Vagina (tissue), 2 donors: ENCODE measurements around the gene ERCC2. TPM values are rescaled to one million over a fixed set of nuclear protein-coding genes. Genes with fewer than 3 reads are reported as not detected.
A peak's percentile ranks its signal among the peaks of the same experiment; 100 is the strongest.

ENCODE experiments used
- DNase-seq, 2 donors: peaks; one replicate each; pipeline ENCODE4 v3.0.0-alpha.2; 2017; ENCODE audit errors: extremely low spot score in 2 of 2
- H3K27ac ChIP-seq: fragments of 200-600 bp; sonication (generic); one replicate; pipeline ENCODE4 v1.5.1; 2019
- H3K27me3 ChIP-seq: fragments of 200-600 bp; sonication (generic); one replicate; pipeline ENCODE4 v1.5.1; 2019
- H3K36me3 ChIP-seq, 2 donors: fragments of 200-600 bp; sonication (generic); one replicate each; pipeline ENCODE4 v1.5.1; 2017 to 2019
- H3K4me1 ChIP-seq: fragments of 200-600 bp; sonication (generic); one replicate; pipeline ENCODE4 v1.5.1; 2019
- H3K4me3 ChIP-seq, 2 donors: fragments of 200-600 bp; sonication (generic); 1 replicate in 1 of 2; 2 replicates in 1 of 2; pipeline ENCODE4 v1.5.1; 2016 to 2019
- H3K9me3 ChIP-seq: fragments of 200-600 bp; sonication (generic); one replicate; pipeline ENCODE4 v1.5.1; 2019
- POLR2A ChIP-seq, 2 donors: fragments of 450-650 bp; IDR thresholded peaks; one replicate each; pipeline ENCODE4 v1.6.1; 2017; ENCODE audit warnings: antibody characterized with exemption in 2 of 2, mild to moderate bottlenecking in 2 of 2, moderate library complexity in 2 of 2
- POLR2AphosphoS5 ChIP-seq, 2 donors: sonication (generic); formaldehyde crosslinking; IDR thresholded peaks; one replicate each; pipeline ENCODE4 v1.9.0; 2017; ENCODE audit warnings: antibody characterized with exemption in 2 of 2, mild to moderate bottlenecking in 2 of 2, low read depth in 1 of 2; ENCODE audit not compliant: insufficient read depth in 1 of 2
- intact Hi-C: fragments of 100-400 bp; cut with DNase I; formaldehyde crosslinking; loops from one replicate; pipeline ENCODE4 v1.15.1; 2023
- total RNA-seq: library from RNA; depleted of rRNA; stranded (reverse); fragments of >200 nt; gene quantifications from one replicate; pipeline ENCODE4 v1.2.3, GENCODE V29; 2016
- TF ChIP-seq, protein P1 (sequence below), 3 experiments: fragments of 450-650 bp in 2 of 3; fragments of 200-600 bp in 1 of 3; sonication (generic) in 1 of 3; IDR thresholded peaks; one replicate each; pipeline ENCODE4 v1.5.1; 2017 to 2019; ENCODE audit warnings: antibody characterized with exemption in 3 of 3, mild to moderate bottlenecking in 2 of 3, moderate library complexity in 2 of 3

The ERCC2 gene
- 17.9 TPM for total RNA-seq

DNA sequence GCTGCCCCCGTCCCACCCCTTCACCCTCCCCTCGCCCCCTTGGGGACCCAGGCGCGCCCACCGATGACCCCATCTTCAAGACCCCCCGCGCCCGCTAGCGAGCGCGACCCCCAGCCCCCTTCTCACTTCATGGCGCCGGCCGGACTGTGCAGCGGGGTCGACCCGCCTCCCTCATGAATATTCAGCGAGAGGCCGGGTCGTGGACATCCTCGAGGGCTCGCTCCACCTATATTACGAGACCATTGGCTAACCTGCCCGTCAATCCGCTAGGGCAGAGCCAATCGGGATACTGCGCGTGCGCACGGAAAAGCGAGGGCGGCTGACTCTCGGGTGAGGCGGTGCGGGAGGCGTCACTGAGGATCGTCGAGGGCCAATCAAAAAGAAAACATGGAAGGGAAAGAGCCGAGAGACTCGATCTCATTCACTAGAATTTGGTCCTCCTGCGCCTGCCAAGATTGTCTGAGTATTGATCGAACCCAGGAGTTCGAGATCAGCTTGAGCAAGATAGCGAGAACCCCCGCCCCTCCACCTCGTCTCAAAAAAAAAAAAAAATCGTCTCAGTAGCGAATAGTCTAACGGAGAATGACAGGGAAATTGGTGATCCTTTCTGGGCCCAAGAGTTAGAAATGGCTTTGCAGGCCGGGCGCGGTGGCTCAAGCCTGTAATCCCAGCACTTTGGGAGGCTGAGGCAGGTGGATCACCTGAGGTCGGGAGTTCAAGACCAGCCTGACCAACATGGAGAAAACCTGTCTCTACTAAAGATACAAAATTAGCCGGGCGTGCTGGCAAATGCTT lies at the start of gene ERCC2:
ERCC2 (minus strand) TSS at position 164 of the 795 bp plus-strand sequence; CDS start at position 131, 33 bp downstream.
- H3K27ac ChIP-seq = peak within 1 kb of the TSS; percentile 64
- H3K9me3 ChIP-seq = no peaks in the 10 kb centered on the region
- H3K4me3 ChIP-seq = peak within 1 kb of the TSS; percentile 74 to 91
- no peaks in the 10 kb centered on the region for H3K36me3 ChIP-seq
- intact Hi-C loops = no loop called here
- peak in 1 of 2 donors; percentile 99 for DNase-seq
- no peaks in the 10 kb centered on the region for H3K27me3 ChIP-seq
- TF ChIP-seq POLR2A (IDR thresholded peaks at IDR 0.05) (no peak), POLR2AphosphoS5 (IDR thresholded peaks at IDR 0.05; ENCODE audit: insufficient read depth in 1 of 2, low read depth in 1 of 2) (peak; percentile 68 to 96)
- TF ChIP-seq, protein P1, sequence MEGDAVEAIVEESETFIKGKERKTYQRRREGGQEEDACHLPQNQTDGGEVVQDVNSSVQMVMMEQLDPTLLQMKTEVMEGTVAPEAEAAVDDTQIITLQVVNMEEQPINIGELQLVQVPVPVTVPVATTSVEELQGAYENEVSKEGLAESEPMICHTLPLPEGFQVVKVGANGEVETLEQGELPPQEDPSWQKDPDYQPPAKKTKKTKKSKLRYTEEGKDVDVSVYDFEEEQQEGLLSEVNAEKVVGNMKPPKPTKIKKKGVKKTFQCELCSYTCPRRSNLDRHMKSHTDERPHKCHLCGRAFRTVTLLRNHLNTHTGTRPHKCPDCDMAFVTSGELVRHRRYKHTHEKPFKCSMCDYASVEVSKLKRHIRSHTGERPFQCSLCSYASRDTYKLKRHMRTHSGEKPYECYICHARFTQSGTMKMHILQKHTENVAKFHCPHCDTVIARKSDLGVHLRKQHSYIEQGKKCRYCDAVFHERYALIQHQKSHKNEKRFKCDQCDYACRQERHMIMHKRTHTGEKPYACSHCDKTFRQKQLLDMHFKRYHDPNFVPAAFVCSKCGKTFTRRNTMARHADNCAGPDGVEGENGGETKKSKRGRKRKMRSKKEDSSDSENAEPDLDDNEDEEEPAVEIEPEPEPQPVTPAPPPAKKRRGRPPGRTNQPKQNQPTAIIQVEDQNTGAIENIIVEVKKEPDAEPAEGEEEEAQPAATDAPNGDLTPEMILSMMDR (IDR thresholded peaks at IDR 0.05) = no peak
- peaks cover 11% of the 10 kb centered on the region for H3K4me1 ChIP-seq

- Histone ChIP-seq H3K4me1 (peaks cover 19% of the 10 kb centered on the region), H3K9me3 (no peaks in the 10 kb centered on the region), H3K27ac (no peak overlapping the region), H3K27me3 (no peaks in the 10 kb centered on the region), H3K36me3 (peaks cover 0 to 31% of the 10 kb centered on the region in 2 donors), H3K4me3 (no peak overlapping the region)
- intact Hi-C loops = no loop called here
- TF ChIP-seq, protein P1 (IDR thresholded peaks at IDR 0.05) = no peak
- TF ChIP-seq POLR2AphosphoS5 (IDR thresholded peaks at IDR 0.05; ENCODE audit: insufficient read depth in 1 of 2, low read depth in 1 of 2) (no peak), POLR2A (IDR thresholded peaks at IDR 0.05) (no peak)
- no peak for DNase-seq
Observed at GRCh38 chr19:45419895-45420294, 49.5 kb upstream of the ERCC2 start.

DNA sequence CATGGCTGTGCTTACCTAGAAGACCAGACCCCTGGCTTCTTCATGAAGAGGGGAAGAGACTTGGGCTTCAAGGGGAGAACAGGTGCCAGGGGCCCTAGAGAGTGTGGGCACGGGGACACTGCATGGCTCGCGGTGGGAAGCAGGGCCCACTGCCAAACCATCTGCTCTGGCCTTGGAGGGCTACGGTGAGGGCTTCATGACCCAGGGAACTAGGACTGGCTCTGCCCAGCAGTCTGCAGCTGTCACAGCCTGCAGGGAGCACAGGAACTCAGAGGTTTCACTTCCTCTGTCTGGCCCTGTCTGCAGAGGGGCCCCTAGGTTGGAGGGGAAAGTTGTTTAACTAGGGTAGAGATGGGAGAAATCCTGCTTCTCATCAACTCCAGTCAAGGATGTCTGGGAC lies 49.0 kb upstream of the ERCC2 start:
- TF ChIP-seq POLR2A (IDR thresholded peaks at IDR 0.05) (no peak), POLR2AphosphoS5 (IDR thresholded peaks at IDR 0.05; ENCODE audit: insufficient read depth in 1 of 2, low read depth in 1 of 2) (no peak)
- TF ChIP-seq, protein P1 (IDR thresholded peaks at IDR 0.05) = no peak
- Histone ChIP-seq H3K27ac (no peak overlapping the region), H3K27me3 (no peaks in the 10 kb centered on the region), H3K36me3 (peaks cover 0 to 36% of the 10 kb centered on the region in 2 donors), H3K4me1 (peaks cover 16% of the 10 kb centered on the region), H3K9me3 (no peaks in the 10 kb centered on the region), H3K4me3 (no peak overlapping the region)
- DNase-seq = no peak
- intact Hi-C loops = no loop called here

- Histone ChIP-seq H3K9me3 (no peaks in the 10 kb centered on the region), H3K4me3 (no peak overlapping the region), H3K4me1 (peaks cover 10% of the 10 kb centered on the region), H3K36me3 (peaks cover 0 to 42% of the 10 kb centered on the region in 2 donors), H3K27me3 (no peaks in the 10 kb centered on the region), H3K27ac (no peak overlapping the region)
- no peak for TF ChIP-seq POLR2A (IDR thresholded peaks at IDR 0.05)
- TF ChIP-seq POLR2AphosphoS5 (IDR thresholded peaks at IDR 0.05; ENCODE audit: insufficient read depth in 1 of 2, low read depth in 1 of 2) = no peak
- TF ChIP-seq, protein P1 (IDR thresholded peaks at IDR 0.05) = no peak
- no peak for DNase-seq
- intact Hi-C loops = no loop called here
Observed at GRCh38 chr19:45418802-45419201, 48.4 kb upstream of the ERCC2 start.

GRCh38 chr19:45417151-45417550 lies 46.8 kb upstream of the ERCC2 start:
- Histone ChIP-seq H3K36me3 (peaks cover 0 to 57% of the 10 kb centered on the region in 2 donors), H3K9me3 (no peaks in the 10 kb centered on the region), H3K4me3 (no peak overlapping the region), H3K27ac (no peak overlapping the region), H3K4me1 (no peaks in the 10 kb centered on the region), H3K27me3 (no peaks in the 10 kb centered on the region)
- intact Hi-C loops = no loop called here
- no peak for DNase-seq
- TF ChIP-seq POLR2AphosphoS5 (IDR thresholded peaks at IDR 0.05; ENCODE audit: insufficient read depth in 1 of 2, low read depth in 1 of 2) = no peak
- TF ChIP-seq, protein P1 (IDR thresholded peaks at IDR 0.05) = no peak
- no peak for TF ChIP-seq POLR2A (IDR thresholded peaks at IDR 0.05)
